ENCODE data around the gene PEX7.
"Not testable (repeated sequence)": the region's sequence is repeated elsewhere in the genome, so short reads cannot be mapped to it uniquely, and the experiment has no call there.

Gene PEX7

GRCh38 chr6:136956590-136957544, 134.5 kb downstream of the PEX7 start:
- H3K4me2 ChIP-seq (ENCODE audit: low read depth, low read length), result peak overlapping the region; percentile 33; the same call in 1 of the 2 replicates
- no peak for TF ChIP-seq EZH2 (optimal IDR thresholded peaks at IDR 0.05; ENCODE audit: low read depth, low read length)
- H3K9me2 ChIP-seq (replicated peaks; ENCODE audit: insufficient read depth, low read length), result no peaks in the 10 kb centered on the region
- H3K9ac ChIP-seq (ENCODE audit: low read length), result no peak overlapping the region
- H4K20me1 ChIP-seq (ENCODE audit: insufficient read depth, low read length), result no peaks in the 10 kb centered on the region
- no peaks in the 10 kb centered on the region for H3F3A ChIP-seq (ENCODE audit: insufficient read depth, low read length)
- no peaks in the 10 kb centered on the region for H3K36me3 ChIP-seq (replicated peaks; ENCODE audit: insufficient read depth, low read length)
- no peak overlapping the region for H3K4me3 ChIP-seq (ENCODE audit: low read length)
- H3K4me1 ChIP-seq (ENCODE audit: low read length), result peaks cover 8% of the 10 kb centered on the region
- H3K27ac ChIP-seq (ENCODE audit: low read length), result no peak overlapping the region
- H3K27me3 ChIP-seq (replicated peaks; ENCODE audit: insufficient read depth, low read length), result no peaks in the 10 kb centered on the region
- H3K9me3 ChIP-seq (replicated peaks; ENCODE audit: insufficient read depth, low read length), result no peaks in the 10 kb centered on the region
- H3K79me2 ChIP-seq (ENCODE audit: low read length), result no peaks in the 10 kb centered on the region
- peak; percentile 15 for DNase-seq
- peak overlapping the region; percentile 61 for H2AFZ ChIP-seq (ENCODE audit: low read length)

GRCh38 chr6:136958168-136958567, 135.8 kb downstream of the PEX7 start:
- no peaks in the 10 kb centered on the region for H3K27me3 ChIP-seq (replicated peaks; ENCODE audit: insufficient read depth, low read length)
- H4K20me1 ChIP-seq (ENCODE audit: insufficient read depth, low read length), result no peaks in the 10 kb centered on the region
- H2AFZ ChIP-seq (ENCODE audit: low read length), result no peak overlapping the region
- TF ChIP-seq CTCF (IDR thresholded peaks at IDR 0.05; ENCODE audit: low read length) (no peak), EZH2 (optimal IDR thresholded peaks at IDR 0.05; ENCODE audit: low read depth, low read length) (no peak), EZH2phosphoT487 (IDR thresholded peaks at IDR 0.05; ENCODE audit: low read length) (no peak)
- H3K4me1 ChIP-seq (ENCODE audit: low read length), result peaks cover 8% of the 10 kb centered on the region
- no peaks in the 10 kb centered on the region for H3K36me3 ChIP-seq (replicated peaks; ENCODE audit: insufficient read depth, low read length)
- no peak overlapping the region for H3K27ac ChIP-seq (ENCODE audit: low read length)
- H3K9ac ChIP-seq (ENCODE audit: low read length), result no peak overlapping the region
- no peaks in the 10 kb centered on the region for H3K9me2 ChIP-seq (replicated peaks; ENCODE audit: insufficient read depth, low read length)
- no peak overlapping the region for H3K4me2 ChIP-seq (ENCODE audit: low read depth, low read length)
- no peak for DNase-seq
- H3F3A ChIP-seq (ENCODE audit: insufficient read depth, low read length), result no peaks in the 10 kb centered on the region
- no peak overlapping the region for H3K4me3 ChIP-seq (ENCODE audit: low read length)
- no peaks in the 10 kb centered on the region for H3K79me2 ChIP-seq (ENCODE audit: low read length)
- no peaks in the 10 kb centered on the region for H3K9me3 ChIP-seq (replicated peaks; ENCODE audit: insufficient read depth, low read length)

- DNase-seq, result no peak
- H3K4me1 ChIP-seq (ENCODE audit: low read length), result peaks cover 8% of the 10 kb centered on the region
- H3K27ac ChIP-seq (ENCODE audit: low read length), result no peak overlapping the region
Measured at GRCh38 chr6:136959471-136959891, 137.1 kb downstream of the PEX7 start.

GRCh38 chr6:136959935-136960334, 137.5 kb downstream of the PEX7 start:
- H3K79me2 ChIP-seq (ENCODE audit: low read length); H4K20me1 ChIP-seq (ENCODE audit: insufficient read depth, low read length); H3K4me3 ChIP-seq (ENCODE audit: low read length); DNase-seq; H3K4me1 ChIP-seq (ENCODE audit: low read length); H3K36me3 ChIP-seq (replicated peaks; ENCODE audit: insufficient read depth, low read length); H3K9me3 ChIP-seq (replicated peaks; ENCODE audit: insufficient read depth, low read length); H3K27me3 ChIP-seq (replicated peaks; ENCODE audit: insufficient read depth, low read length); H3K9ac ChIP-seq (ENCODE audit: low read length); H3K9me2 ChIP-seq (replicated peaks; ENCODE audit: insufficient read depth, low read length); H3F3A ChIP-seq (ENCODE audit: insufficient read depth, low read length); H3K27ac ChIP-seq (ENCODE audit: low read length); H3K4me2 ChIP-seq (ENCODE audit: low read depth, low read length); H2AFZ ChIP-seq (ENCODE audit: low read length): not testable (repeated sequence)

More at GRCh38 chr6:136959471-136959891, 137.1 kb downstream of the PEX7 start:
- Histone ChIP-seq H3K79me2 (ENCODE audit: low read length) (no peaks in the 10 kb centered on the region), H3K9me2 (replicated peaks; ENCODE audit: insufficient read depth, low read length) (no peaks in the 10 kb centered on the region), H4K20me1 (ENCODE audit: insufficient read depth, low read length) (no peaks in the 10 kb centered on the region), H3K27me3 (replicated peaks; ENCODE audit: insufficient read depth, low read length) (no peaks in the 10 kb centered on the region), H3K36me3 (replicated peaks; ENCODE audit: insufficient read depth, low read length) (no peaks in the 10 kb centered on the region), H2AFZ (ENCODE audit: low read length) (no peak overlapping the region), H3K9me3 (replicated peaks; ENCODE audit: insufficient read depth, low read length) (no peaks in the 10 kb centered on the region), H3F3A (ENCODE audit: insufficient read depth, low read length) (no peaks in the 10 kb centered on the region), H3K9ac (ENCODE audit: low read length) (no peak overlapping the region), H3K4me2 (ENCODE audit: low read depth, low read length) (no peak overlapping the region), H3K4me3 (ENCODE audit: low read length) (no peak overlapping the region)
- TF ChIP-seq CTCF (IDR thresholded peaks at IDR 0.05; ENCODE audit: low read length) (no peak), EZH2phosphoT487 (IDR thresholded peaks at IDR 0.05; ENCODE audit: low read length) (no peak), EZH2 (optimal IDR thresholded peaks at IDR 0.05; ENCODE audit: low read depth, low read length) (no peak)
